GM18511 (cell line): ENCODE measurements around the gene TSPAN14.

Source experiments
- ATAC-seq: cut with Tn5 transposase; IDR thresholded peaks from one replicate; pipeline ENCODE4 v1.9.1; 2021; ENCODE audit warnings: mild to moderate bottlenecking, moderate library complexity; ENCODE audit not compliant: unreplicated experiment

The TSPAN14 gene

GRCh38 chr10:80421707-80422536 is 32.2 kb upstream of the TSPAN14 start:
- ATAC-seq = peak; percentile 97

- ATAC-seq = no peak
Observed at GRCh38 chr10:80425901-80426300, 28.2 kb upstream of the TSPAN14 start.

- no peak for ATAC-seq
Observed at GRCh38 chr10:80427541-80427940, 26.6 kb upstream of the TSPAN14 start.

- no peak for ATAC-seq
Observed at GRCh38 chr10:80429521-80429973, 24.6 kb upstream of the TSPAN14 start.

- ATAC-seq = no peak
Observed at GRCh38 chr10:80433134-80433533, 21.0 kb upstream of the TSPAN14 start.

- ATAC-seq = no peak
Observed at GRCh38 chr10:80436446-80437098, 17.5 kb upstream of the TSPAN14 start.

GRCh38 chr10:80437227-80437626 is 16.9 kb upstream of the TSPAN14 start:
- no peak for ATAC-seq

GRCh38 chr10:80441831-80442230 is 12.3 kb upstream of the TSPAN14 start:
- ATAC-seq = no peak

- ATAC-seq = no peak
Observed at GRCh38 chr10:80442879-80443278, 11.2 kb upstream of the TSPAN14 start.

- peak; percentile 68 for ATAC-seq
Observed at GRCh38 chr10:80443531-80443974, 10.6 kb upstream of the TSPAN14 start.

- ATAC-seq = peak; percentile 24
Observed at GRCh38 chr10:80444124-80444523, 10.0 kb upstream of the TSPAN14 start.

- peak; percentile 75 for ATAC-seq
Observed at GRCh38 chr10:80444646-80445319, 9.3 kb upstream of the TSPAN14 start.

- ATAC-seq = no peak
Observed at GRCh38 chr10:80447436-80448190, 6.5 kb upstream of the TSPAN14 start.

GRCh38 chr10:80448209-80448942 is 5.7 kb upstream of the TSPAN14 start:
- no peak for ATAC-seq

- no peak for ATAC-seq
Observed at GRCh38 chr10:80449520-80449919, 4.6 kb upstream of the TSPAN14 start.

- no peak for ATAC-seq
Observed at GRCh38 chr10:80451132-80451531, 3.0 kb upstream of the TSPAN14 start.

GRCh38 chr10:80452069-80452468 is 2.0 kb upstream of the TSPAN14 start:
- no peak for ATAC-seq

- no peak for ATAC-seq
Observed at GRCh38 chr10:80452640-80453039, 1.5 kb upstream of the TSPAN14 start.

- ATAC-seq = no peak
Observed at GRCh38 chr10:80453056-80453841, 861 bp upstream of the TSPAN14 start.
